ENCODE measurements around the gene KRT81.
"Not testable (repeated sequence)": the region's sequence is repeated elsewhere in the genome, so short reads cannot be mapped to it uniquely, and the experiment has no call there.

KRT81 gene

GRCh38 chr12:52253391-52254179 is 37.7 kb downstream of the KRT81 start:
- no peak for DNase-seq (ENCODE audit: low read depth)

- DNase-seq (ENCODE audit: low read depth) = no peak
Measured at GRCh38 chr12:52252728-52253343, 38.5 kb downstream of the KRT81 start.

- not testable (repeated sequence) for DNase-seq (ENCODE audit: low read depth)
Measured at GRCh38 chr12:52252175-52252615, 39.1 kb downstream of the KRT81 start.

- no peak for DNase-seq (ENCODE audit: low read depth)
Measured at GRCh38 chr12:52251367-52252051, 39.8 kb downstream of the KRT81 start.

GRCh38 chr12:52250048-52250990 is 41.0 kb downstream of the KRT81 start:
- no peak for DNase-seq (ENCODE audit: low read depth)

- no peak for DNase-seq (ENCODE audit: low read depth)
Measured at GRCh38 chr12:52249511-52250047, 41.8 kb downstream of the KRT81 start.

- DNase-seq (ENCODE audit: low read depth) = no peak
Measured at GRCh38 chr12:52248541-52249461, 42.5 kb downstream of the KRT81 start.

- no peak for DNase-seq (ENCODE audit: low read depth)
Measured at GRCh38 chr12:52247622-52248540, 43.5 kb downstream of the KRT81 start.

GRCh38 chr12:52246720-52247621 is 44.4 kb downstream of the KRT81 start:
- no peak for DNase-seq (ENCODE audit: low read depth)

- DNase-seq (ENCODE audit: low read depth) = no peak
Measured at GRCh38 chr12:52245962-52246569, 45.3 kb downstream of the KRT81 start.

GRCh38 chr12:52245259-52245961 is 45.9 kb downstream of the KRT81 start:
- DNase-seq (ENCODE audit: low read depth) = no peak

- no peak for DNase-seq (ENCODE audit: low read depth)
Measured at GRCh38 chr12:52244615-52244994, 46.7 kb downstream of the KRT81 start.

GRCh38 chr12:52243856-52244614 is 47.3 kb downstream of the KRT81 start:
- DNase-seq (ENCODE audit: low read depth) = peak; percentile 34

GRCh38 chr12:52243259-52243855 is 48.0 kb downstream of the KRT81 start:
- no peak for DNase-seq (ENCODE audit: low read depth)

GRCh38 chr12:52242442-52243258 is 48.7 kb downstream of the KRT81 start:
- DNase-seq (ENCODE audit: low read depth) = no peak

Measured in stimulated activated CD8-positive, alpha-beta memory T cell treated with anti-CD3 and anti-CD28 coated beads, Interleukin-12 subunit alpha, Interleukin-12 subunit beta, amount 100 ng/mL, for 4 hours (primary cell).